ENCODE results near the gene IFITM1.
"Not testable (repeated sequence)": the region's sequence is repeated elsewhere in the genome, so short reads cannot be mapped to it uniquely, and the experiment has no call there.

IFITM1 gene

DNA sequence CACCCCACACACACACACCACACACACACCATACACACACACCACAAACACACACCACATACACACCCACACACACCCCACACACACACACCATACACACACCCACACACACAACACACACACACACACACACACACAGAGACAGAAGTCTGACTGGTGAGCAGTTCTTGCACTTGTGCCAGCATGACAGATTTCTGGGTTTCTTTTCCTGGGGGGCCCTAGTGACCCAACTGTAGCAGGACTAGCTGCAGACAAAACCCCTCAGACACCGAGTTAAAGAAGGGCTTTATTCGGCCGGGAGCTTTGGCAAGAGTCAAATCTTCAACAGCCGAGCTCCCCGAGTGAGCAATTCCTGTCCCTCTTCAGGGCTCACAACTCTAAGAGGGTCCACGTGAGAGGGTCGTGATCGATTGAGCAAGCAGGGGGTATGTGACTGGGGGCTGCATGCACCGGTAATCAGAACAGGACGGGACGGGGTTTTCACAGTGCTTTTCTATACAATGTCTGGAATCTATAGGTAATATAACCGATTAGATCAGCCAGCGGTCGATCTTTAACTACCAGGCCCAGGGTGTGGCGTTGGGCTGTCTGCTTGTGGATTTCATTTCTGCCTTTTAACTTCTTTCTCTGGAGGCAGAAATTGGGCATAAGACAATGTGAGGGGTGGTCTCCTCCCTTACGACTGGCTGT, 36.3 kb downstream of the IFITM1 start:
- DNase-seq, result not testable (repeated sequence)

DNA sequence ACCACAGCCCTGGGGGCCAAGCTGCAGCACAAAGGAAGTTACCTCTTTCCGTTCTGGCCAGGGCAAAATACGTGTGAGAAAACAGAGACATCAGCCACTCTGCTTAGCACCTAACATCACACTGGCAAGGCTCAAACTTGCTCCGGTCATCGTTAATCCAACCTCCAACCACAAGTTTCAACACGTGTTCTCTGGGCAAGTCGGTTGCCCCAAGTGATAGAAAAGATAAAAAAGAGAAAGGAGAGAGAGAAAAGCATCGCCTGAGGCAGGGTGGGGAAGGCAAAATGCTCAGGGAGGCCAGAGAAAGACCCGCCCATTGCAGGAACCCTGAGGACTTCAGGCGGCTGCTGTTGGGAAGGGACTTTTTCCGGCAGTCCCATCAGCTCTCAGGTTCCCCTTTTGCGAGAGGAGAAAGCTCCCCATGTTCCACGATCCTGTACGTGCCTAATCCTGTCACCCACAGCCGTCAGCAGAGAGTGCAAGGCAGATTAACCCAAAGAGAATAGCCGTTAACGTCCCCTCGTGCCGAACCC, 36.9 kb downstream of the IFITM1 start:
- no peak for DNase-seq

DNA sequence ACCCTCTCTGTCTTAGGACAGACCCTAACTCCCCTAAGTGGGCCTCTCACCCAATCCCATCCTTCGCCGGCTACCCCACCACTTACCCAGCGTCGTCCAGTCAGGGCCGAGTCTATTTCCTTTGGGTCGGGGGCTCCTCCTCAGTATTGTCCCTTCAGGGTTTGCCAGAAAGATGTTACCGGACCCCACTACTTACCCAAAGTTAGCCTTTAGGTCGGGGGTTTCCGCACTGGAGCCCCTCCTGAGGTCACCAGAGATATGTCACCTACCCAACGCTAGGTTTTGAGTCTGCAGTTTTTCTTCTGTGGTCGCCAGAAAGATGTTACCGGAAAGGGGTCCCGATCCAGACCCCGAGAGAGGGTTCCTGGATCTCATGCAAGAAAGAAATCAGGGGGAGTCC, 37.6 kb downstream of the IFITM1 start:
- no peak for DNase-seq

DNA sequence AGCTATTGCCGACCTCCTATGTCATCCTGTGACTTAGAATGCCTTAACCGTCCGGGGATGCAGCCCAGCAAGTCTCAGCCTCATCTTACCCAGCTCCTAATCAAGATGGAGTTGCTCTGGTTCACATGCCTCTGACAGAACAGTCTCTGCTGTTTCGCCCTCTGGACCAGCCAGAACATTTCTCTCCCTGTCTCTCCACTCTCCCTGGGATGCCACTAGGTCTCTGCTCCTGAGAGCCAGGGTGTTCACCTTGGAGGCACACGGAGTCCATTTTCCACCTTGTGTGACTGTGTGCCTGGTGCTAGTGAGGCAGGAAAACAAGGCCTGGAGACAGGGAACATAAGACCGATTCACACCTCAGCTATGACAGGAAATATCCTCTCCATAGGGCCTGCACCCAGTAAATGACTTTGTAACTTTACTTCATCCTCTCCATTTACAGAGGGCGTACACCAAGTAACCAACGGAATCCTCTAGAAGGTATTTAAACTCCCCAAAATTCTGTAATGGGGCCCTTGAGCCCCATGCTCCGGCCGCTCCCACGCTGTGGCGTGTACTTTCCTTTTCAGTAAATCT, 38.7 kb downstream of the IFITM1 start:
- DNase-seq, result no peak

DNA sequence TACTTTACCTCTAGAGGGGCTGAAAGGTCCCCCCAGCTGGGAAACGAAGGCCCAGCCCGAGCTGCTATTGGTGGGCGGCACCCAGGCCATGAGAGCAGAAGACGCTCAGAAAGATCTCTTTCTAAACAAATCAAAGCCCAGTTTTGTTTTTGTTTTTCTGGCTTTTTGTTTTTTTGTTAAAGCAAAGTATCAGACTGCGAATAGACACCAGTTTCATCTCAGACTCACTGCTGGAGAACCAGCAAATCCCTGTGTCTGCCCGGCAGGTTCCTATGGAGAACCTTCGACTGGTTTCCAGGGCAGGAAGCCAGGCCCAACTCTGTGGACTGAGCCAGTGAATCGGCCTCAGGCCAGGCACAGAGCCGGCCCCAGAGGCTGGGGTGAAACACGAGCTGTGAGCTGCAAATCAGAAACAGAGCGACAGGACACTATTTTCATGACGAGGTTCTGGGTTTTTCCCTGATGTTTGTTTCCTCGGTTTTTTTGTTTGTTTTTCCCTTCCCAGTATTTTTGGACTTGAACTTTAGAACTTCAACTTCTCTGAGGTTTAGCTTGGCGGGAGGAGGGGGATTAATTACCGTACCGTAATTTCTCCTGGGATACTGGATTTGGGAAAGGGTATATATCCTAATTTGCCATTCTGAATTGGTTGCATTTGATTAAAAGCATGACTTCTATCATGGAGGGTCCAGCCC, 39.5 kb downstream of the IFITM1 start:
- no peak for DNase-seq

DNA sequence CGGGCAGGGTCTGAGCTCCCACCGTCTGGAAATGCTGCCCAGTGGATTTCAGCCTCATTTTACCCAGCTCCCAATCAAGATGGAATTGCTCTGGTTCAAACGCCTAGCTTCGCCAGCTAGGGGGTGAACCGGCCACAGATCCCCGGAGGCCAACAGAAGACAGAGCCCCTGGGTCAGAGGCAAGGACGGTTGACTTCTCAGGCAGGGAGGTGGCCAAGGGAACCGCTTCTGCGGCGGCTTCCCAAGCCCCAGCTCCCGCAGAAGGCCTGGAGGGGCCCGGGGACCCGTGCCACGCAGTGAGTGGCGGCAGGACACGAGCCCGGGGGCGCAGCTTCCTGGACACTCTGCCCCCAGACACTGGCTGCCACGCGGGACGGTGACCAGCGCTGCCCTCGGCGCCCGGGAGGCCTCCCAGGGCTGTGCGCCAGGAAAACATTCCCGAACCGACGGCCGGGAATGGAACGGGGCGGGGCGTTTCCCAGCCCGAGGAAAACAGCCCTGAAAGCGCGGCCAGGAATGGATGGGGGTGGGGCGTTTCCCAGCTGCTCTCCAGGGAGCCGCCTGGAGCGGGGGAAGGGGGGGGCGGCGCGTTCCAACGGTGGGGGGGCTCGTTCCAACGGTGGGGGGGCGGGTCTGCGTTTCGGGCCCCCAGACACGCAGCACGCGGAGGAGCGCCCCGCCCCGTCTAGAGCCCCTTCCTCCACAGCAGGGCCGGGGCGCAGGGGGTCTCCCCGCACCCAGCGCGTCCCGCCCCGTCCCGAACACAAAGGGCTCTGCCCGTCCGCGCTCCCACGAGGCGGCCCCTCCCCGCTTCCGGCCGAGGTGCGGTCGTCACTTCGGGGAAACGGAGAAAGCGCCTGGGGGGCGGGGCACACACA, 42.0 kb downstream of the IFITM1 start:
- peak; percentile 72 for DNase-seq

DNA sequence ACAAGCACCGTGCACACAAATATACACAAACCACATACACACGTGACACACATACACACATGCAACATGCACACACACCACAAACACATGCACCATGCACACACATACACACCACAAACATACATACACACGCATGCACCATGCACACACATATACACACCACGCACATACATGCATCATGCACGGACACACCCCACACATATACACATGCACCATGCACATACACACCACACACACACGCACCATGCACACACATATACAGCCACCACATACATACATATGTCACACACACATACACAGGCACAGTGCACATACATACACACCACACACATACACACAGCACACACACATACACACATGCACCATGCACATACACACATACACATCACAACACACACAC, 42.8 kb downstream of the IFITM1 start:
- no peak for DNase-seq

DNA sequence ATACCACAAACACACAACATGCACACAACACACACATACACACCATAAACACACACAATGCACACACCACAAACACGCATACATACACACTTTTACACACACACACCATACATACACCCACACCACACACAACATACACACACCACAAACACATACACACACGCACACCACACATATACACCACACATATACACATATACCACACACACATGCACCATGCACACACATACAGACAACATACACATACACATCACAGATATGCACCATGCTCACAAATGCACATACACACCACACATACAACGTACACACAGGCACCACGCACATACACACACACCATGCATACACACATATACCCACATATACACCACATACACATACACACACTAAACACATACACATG, 43.7 kb downstream of the IFITM1 start:
- DNase-seq, result no peak

DNA sequence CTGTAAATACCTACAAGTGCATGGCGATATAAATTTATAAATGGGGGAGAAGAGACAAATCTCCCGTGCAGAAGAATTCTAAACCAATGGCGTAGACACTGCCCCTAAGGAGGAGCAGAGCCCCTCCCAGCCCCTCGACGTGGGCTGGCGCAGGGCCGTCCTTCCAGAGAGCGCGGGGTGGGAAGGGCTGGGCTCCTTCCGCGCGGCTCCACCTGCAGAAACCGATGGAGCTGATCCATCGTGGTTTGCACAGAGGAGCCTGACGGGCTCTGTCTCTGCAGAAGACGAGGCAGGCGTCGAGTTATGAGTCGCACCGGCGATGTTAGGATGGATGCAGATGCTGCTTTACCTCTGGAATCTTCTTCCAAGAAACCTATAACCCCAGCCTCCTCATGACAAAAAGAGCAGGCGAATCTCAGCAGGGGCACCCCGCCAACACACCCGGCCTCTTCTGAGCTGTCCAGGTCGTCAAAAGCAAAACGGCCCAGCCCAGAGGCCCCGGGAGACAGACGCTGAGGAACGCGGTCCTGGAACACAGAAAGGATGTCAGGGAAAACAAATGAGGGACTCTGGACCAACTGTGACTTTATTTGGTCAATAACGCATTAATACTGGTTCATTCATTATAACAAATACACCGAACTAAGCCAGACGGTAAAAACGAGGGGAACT, 44.4 kb downstream of the IFITM1 start:
- DNase-seq, result no peak

DNA sequence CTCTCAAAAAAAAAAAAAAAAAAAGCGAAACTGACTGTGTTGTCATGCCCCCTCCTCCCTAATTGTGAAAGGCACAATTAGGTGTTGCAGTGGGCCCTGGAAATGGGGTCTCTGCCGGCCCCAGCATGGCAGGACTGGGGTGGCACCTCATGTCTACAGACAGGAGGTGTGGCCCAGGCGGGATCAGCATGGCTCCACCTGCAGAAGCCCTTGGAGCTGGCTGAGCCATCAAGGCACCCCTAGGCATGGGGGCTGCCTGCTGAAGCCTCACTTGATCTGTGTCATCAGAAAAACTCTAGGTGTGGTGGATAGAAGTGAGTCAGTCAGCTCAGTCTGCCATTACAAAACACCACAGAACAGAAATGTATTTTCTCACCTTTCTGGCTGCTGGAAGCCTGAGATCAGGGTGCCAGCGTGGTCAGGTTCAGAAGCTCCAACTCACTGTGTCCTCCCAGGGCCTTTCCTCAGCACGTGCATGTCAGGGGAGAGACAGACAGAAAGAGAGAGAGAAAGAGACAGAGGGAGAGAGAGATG, 45.4 kb downstream of the IFITM1 start:
- no peak for DNase-seq

DNA sequence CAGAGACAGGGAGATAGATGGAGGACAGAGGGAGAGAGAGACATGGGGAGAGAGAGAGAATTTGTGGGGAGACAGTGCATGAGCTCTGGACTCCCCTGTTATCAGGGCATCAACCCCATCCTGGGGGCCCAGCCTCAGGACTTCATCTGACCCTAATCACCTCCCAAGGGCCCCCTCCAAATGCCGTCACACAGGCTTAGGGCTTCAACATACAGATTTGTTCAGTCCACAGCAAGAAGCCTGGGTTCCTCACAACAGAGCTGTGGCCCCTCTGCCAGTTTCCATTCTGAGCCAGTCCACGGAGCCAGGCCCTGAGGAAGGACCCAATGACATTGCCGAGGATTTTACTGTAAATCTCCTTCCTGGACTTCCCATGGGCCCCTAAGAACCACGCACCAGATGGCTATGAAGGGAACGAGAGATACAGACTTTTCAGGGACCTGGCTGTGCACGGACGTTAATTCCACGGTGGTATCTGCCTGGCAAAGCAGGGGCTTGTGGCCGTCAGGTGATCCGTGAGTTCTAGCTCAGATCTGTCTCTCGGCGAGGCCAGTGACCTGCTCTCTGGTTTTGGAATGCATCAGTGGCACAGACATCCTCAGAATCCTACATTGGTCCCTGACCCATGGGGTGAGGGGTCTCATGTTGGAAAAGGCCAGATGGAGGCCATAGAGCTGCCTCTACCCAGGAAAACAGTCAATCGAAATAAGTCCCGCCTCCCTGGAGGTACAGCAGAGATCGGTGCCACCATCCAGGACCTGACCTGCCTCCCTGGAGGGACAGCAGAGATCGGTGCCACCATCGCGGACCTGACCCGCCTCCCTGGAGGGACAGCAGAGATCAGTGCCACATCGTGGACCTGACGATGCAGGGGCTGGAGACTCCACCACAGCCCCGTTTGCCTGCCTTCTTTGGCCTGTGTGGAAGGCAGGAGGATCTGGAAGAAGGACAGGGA, 46.8 kb downstream of the IFITM1 start:
- no peak for DNase-seq

DNA sequence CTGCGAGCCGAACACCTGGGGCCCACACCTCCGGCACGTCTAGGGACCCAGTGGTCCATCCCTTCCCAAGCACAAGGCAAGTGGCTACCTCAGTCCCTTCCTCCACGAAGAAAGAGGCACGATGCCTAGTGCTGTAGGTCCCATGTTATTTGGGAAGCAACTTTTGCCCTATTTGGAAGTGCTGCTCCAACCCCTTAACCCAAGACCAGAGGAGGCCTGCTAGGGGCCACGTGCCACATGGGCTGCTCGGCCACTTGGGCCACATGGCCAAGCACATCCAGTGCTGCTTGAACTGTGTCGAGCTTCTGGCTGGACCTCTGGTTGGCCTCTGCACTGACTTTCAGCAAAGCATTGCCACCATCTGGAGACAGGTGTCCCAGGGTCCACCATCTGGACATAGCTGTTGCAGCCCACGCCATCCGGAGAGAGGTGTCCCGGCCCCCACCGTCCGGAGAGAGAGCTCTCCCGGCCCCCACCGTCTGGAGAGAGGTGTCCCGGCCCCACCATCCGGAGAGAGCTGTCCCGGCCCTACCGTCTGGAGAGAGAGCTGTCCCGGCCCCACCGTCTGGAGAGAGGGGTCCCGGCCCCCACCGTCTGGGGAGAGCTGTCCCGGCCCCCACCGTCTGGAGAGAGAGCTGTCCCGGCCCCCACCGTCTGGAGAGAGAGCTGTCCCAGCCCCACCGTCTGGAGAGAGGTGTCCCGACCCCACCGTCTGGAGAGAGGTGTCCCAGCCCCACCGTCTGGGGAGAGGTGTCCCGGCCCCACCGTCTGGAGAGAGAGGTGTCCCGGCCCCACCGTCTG, 49.0 kb downstream of the IFITM1 start:
- no peak for DNase-seq

DNA sequence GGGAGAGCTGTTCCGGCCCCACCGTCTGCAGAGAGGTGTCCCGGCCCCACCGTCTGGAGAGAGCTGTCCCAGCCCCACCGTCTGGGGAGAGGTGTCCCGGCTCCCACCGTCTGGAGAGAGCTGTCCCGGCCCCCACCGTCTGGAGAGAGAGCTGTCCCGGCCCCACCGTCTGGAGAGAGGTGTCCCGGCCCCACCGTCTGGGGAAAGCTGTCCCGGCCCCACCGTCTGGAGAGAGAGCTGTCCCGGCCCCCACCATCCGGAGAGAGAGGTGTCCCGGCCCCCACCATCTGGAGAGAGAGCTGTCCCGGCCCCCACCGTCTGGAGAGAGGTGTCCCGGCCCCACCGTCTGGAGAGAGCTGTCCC, 49.6 kb downstream of the IFITM1 start:
- not testable (repeated sequence) for DNase-seq

DNA sequence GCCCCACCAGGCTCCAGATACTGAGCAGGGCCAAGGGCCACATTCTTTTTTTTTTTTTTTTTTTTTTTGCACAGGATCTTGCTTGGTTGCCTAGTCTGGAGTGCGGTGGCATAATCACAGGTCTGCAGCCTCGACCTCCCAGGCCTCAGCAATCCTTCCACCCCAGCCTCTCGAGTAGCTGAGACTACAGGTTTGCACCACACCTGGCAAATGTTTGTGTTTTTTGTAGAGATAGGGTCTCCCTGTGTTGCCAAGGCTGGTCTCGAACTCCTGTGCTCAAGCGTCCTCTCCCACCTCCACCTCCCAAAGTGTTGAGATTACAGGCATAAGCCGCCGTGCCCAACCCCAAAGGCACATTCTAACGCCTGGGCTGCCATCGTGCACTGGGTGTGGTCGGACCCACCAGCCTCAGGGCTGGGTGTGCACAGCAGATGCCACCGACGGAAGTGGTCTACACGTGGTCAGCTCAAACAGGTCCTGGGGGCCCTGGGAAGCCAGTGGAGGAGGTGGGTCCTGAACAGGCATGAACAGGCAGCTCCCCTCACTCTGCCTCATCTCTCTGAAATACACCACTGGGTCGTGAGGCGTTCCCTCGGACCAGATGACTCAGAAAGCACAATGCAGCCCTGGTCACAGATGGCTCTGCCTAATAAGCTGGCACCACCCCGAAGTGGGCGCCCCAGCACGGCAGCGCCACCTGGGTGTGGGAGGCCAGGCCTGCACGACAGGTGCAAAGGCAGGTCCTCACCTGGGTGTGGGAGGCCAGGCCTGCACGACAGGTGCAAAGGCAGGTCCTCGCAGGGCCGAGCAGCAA, 50.3 kb downstream of the IFITM1 start:
- DNase-seq, result peak; percentile 78

Data from NCI-H1930 (cell line).